BLaER1 (cell line): ENCODE data around the gene ARHGAP26.
A peak's percentile ranks its signal among the peaks of the same experiment; 100 is the strongest.

Experiments
- H3K27ac ChIP-seq: shearing (Covaris generic); formaldehyde crosslinking; 2 replicates; pipeline ENCODE4 v1.8.1; 2022
- H3K27me3 ChIP-seq: shearing (Covaris generic); formaldehyde crosslinking; 2 replicates; pipeline ENCODE4 v1.8.1; 2022
- H3K36me3 ChIP-seq: shearing (Covaris generic); formaldehyde crosslinking; 2 replicates; pipeline ENCODE4 v1.8.1; 2022
- H3K4me1 ChIP-seq: shearing (Covaris generic); formaldehyde crosslinking; 2 replicates; pipeline ENCODE4 v1.8.1; 2022
- H3K4me2 ChIP-seq: shearing (Covaris generic); formaldehyde crosslinking; 2 replicates; pipeline ENCODE4 v1.8.1; 2022
- H3K4me3 ChIP-seq: shearing (Covaris generic); formaldehyde crosslinking; 2 replicates; pipeline ENCODE4 v1.8.1; 2022
- H3K9ac ChIP-seq: shearing (Covaris generic); formaldehyde crosslinking; 2 replicates; pipeline ENCODE4 v1.8.1; 2022
- H3K9me3 ChIP-seq: shearing (Covaris generic); formaldehyde crosslinking; 2 replicates; pipeline ENCODE4 v1.8.1; 2022
- H4K20me1 ChIP-seq: shearing (Covaris generic); formaldehyde crosslinking; 2 replicates; pipeline ENCODE4 v1.8.1; 2022
- Cebpa-rat ChIP-seq: shearing (Covaris generic); IDR thresholded peaks from 2 replicates; pipeline ENCODE4 v1.8.1; 2022

Gene ARHGAP26

DNA sequence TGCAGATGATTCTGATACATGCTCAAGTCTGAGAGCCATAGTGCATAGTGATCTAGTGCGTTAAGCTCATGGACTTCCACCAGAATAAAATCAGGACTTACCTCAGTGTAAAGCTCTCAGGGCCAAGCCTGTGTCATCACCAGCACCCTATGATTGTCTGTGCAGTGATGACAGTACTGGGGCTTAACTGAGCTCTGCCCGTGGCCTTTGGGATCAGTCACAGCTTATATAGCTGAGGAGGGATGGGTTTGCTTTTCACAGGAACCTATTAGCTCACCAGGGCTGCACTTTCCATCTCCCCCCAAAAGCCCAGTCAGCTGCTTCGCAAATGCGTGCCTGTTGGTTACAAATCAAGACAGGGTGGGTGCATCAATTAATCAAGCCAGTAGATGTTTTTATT lies 386.4 kb downstream of the ARHGAP26 start:
- Histone ChIP-seq H3K4me1 (peaks cover 13% of the 10 kb centered on the region; the same call in 1 of the 2 replicates), H3K4me3 (no peak overlapping the region), H3K9ac (no peak overlapping the region), H3K4me2 (no peak overlapping the region), H3K27ac (no peak overlapping the region), H3K9me3 (no peaks in the 10 kb centered on the region), H4K20me1 (no peaks in the 10 kb centered on the region), H3K27me3 (no peaks in the 10 kb centered on the region), H3K36me3 (no peaks in the 10 kb centered on the region)
- TF ChIP-seq Cebpa-rat, result no peak

DNA sequence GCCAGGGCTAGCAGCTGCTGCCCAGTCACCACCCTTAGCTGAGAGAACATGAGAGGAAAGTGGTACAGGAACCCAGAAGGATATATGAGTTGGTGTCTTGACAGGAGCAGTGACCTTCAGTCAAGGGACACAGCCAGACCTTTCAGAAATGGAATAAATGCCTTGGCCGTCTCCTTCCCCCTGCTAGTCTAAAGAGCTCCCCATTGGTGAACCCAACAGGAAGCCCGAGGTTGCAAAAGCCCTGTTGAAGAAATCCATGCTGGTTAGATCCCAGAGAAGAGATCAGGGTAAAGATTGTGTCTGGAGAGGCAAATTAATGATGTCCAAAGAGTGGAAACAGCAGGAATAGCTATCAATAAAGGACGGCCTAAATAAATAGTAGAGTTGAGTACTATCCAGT lies 388.9 kb downstream of the ARHGAP26 start:
- no peaks in the 10 kb centered on the region for H3K9me3 ChIP-seq
- no peaks in the 10 kb centered on the region for H3K27me3 ChIP-seq
- TF ChIP-seq Cebpa-rat, result no peak
- H3K9ac ChIP-seq, result no peak overlapping the region
- no peak overlapping the region for H3K4me3 ChIP-seq
- H3K4me2 ChIP-seq, result 0 out of 2 replicates have a peak overlapping the region, but pooled peaks have one; percentile 20
- H4K20me1 ChIP-seq, result no peaks in the 10 kb centered on the region
- no peaks in the 10 kb centered on the region for H3K36me3 ChIP-seq
- H3K27ac ChIP-seq, result no peak overlapping the region
- H3K4me1 ChIP-seq, result peaks cover 13% of the 10 kb centered on the region; the same call in 1 of the 2 replicates

DNA sequence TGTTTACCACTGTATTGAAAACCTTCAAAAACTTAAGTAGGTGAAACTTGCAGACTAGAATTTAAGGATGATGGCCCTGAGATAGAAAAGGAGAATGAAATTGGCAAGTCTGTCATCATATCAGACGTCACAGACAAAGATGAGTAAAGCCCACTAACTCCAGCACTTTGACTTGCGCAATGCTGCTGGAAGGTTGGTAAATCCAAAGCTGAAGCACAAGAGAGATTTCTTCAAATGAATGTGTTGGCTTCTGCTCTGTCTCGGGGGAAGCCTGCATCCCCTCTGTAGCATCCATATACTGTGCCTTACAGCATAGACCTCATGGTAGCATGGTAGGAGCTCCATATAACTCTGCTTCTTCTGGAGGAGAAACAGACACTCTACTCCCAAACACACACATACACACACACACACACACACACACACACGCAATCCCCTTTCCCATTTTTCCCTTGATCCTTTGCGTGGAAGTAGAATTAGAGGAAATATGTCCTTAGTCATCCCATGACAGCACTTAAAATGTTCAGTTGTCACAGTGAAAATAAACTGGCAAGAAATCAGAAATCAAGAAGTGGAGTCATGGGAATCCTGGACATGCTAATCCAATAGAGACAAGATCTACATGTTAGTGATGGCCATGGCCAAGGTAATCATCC lies 391.8 kb downstream of the ARHGAP26 start:
- no peak overlapping the region for H3K4me3 ChIP-seq
- no peaks in the 10 kb centered on the region for H4K20me1 ChIP-seq
- TF ChIP-seq Cebpa-rat, result no peak
- no peak overlapping the region for H3K9ac ChIP-seq
- no peak overlapping the region for H3K4me2 ChIP-seq
- no peaks in the 10 kb centered on the region for H3K36me3 ChIP-seq
- peaks cover 22% of the 10 kb centered on the region; the same call in 1 of the 2 replicates for H3K4me1 ChIP-seq
- no peaks in the 10 kb centered on the region for H3K9me3 ChIP-seq
- H3K27ac ChIP-seq, result no peak overlapping the region
- H3K27me3 ChIP-seq, result no peaks in the 10 kb centered on the region

DNA sequence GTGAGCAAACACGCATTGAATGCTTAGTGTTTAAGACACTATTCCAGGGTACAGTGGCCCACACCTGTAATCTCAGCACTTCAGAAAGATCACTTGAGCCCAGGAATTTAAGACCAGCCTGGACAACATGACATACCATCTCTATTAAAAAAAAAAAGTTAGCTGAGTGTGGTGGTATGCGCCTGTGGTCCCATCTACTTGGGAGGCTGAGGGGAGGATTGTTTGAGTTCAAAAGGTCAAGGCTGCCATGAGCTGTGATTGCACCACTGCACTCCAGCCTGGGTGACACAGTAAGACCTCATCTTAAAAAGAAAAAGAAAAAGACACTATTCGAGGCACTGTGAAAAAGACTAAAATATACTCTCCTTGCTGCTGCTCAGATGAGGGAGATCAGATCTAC lies 392.6 kb downstream of the ARHGAP26 start:
- Histone ChIP-seq H3K9me3 (no peaks in the 10 kb centered on the region), H3K27me3 (no peaks in the 10 kb centered on the region), H3K36me3 (no peaks in the 10 kb centered on the region), H3K4me3 (no peak overlapping the region), H3K9ac (no peak overlapping the region), H3K4me2 (no peak overlapping the region), H3K27ac (no peak overlapping the region), H4K20me1 (no peaks in the 10 kb centered on the region), H3K4me1 (peaks cover 22% of the 10 kb centered on the region; the same call in 1 of the 2 replicates)
- no peak for TF ChIP-seq Cebpa-rat

GRCh38 chr5:143164557-143164956 lies 394.4 kb downstream of the ARHGAP26 start:
- H3K9ac ChIP-seq, result no peak overlapping the region
- no peak for TF ChIP-seq Cebpa-rat
- no peaks in the 10 kb centered on the region for H4K20me1 ChIP-seq
- no peak overlapping the region for H3K4me3 ChIP-seq
- H3K9me3 ChIP-seq, result no peaks in the 10 kb centered on the region
- no peak overlapping the region for H3K4me2 ChIP-seq
- H3K27me3 ChIP-seq, result no peaks in the 10 kb centered on the region
- peaks cover 11% of the 10 kb centered on the region; the same call in 1 of the 2 replicates for H3K4me1 ChIP-seq
- H3K27ac ChIP-seq, result no peak overlapping the region
- no peaks in the 10 kb centered on the region for H3K36me3 ChIP-seq

GRCh38 chr5:143165049-143165880 lies 395.1 kb downstream of the ARHGAP26 start:
- H3K4me3 ChIP-seq, result no peak overlapping the region
- no peaks in the 10 kb centered on the region for H3K27me3 ChIP-seq
- no peaks in the 10 kb centered on the region for H3K36me3 ChIP-seq
- no peaks in the 10 kb centered on the region for H4K20me1 ChIP-seq
- peaks cover 9% of the 10 kb centered on the region; the same call in 1 of the 2 replicates for H3K4me1 ChIP-seq
- no peaks in the 10 kb centered on the region for H3K9me3 ChIP-seq
- TF ChIP-seq Cebpa-rat, result no peak
- H3K9ac ChIP-seq, result no peak overlapping the region
- H3K27ac ChIP-seq, result no peak overlapping the region
- H3K4me2 ChIP-seq, result peak overlapping the region; percentile 11; the same call in 1 of the 2 replicates

- H3K4me1 ChIP-seq, result peaks cover 9% of the 10 kb centered on the region; the same call in 1 of the 2 replicates
- no peaks in the 10 kb centered on the region for H4K20me1 ChIP-seq
- no peak overlapping the region for H3K9ac ChIP-seq
- H3K4me2 ChIP-seq, result no peak overlapping the region
- H3K9me3 ChIP-seq, result no peaks in the 10 kb centered on the region
- H3K27ac ChIP-seq, result no peak overlapping the region
- H3K27me3 ChIP-seq, result no peaks in the 10 kb centered on the region
- H3K36me3 ChIP-seq, result no peaks in the 10 kb centered on the region
- TF ChIP-seq Cebpa-rat, result no peak
- H3K4me3 ChIP-seq, result no peak overlapping the region
These were observed 395.9 kb downstream of the ARHGAP26 start for GRCh38 chr5:143166090-143166489.

DNA sequence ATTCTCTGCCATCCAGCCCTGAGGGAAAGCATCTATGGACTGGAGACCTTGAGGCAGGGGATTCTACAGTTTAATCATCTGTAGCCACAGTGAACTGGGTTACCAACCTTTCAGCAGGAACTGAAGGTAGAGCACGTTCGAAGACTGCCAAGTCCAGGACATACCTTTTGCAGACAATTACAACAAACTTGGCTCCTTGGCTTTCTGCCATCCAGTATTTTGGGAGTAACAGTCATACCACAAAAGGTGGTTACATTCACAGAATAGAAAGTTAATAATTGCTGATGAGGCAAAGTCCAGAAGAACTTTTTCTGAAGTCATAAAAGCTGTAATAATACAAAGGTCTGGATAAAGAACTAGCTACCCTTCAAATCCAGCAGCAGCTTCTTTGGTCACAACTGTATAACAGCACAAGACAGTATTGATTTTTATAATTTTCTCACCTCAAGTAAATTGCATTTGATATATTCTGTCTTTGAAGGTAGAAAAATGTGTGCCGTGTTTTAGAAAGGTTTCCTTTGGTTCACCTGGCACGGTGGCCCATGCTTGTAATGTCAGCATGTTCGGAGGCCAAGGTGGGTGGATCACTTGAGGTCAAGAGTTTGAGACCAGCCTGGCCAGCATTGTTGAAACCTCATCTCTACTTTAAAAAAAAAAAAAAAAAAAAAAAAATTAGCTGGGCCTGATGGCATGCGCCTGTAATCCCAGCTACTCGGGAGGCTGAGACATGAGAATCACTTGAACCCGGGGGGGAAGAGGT lies 396.7 kb downstream of the ARHGAP26 start:
- Histone ChIP-seq H3K9ac (no peak overlapping the region), H3K36me3 (no peaks in the 10 kb centered on the region), H3K27me3 (no peaks in the 10 kb centered on the region), H4K20me1 (no peaks in the 10 kb centered on the region), H3K4me1 (peaks cover 9% of the 10 kb centered on the region; the same call in 1 of the 2 replicates), H3K27ac (no peak overlapping the region), H3K4me3 (no peak overlapping the region), H3K4me2 (no peak overlapping the region), H3K9me3 (no peaks in the 10 kb centered on the region)
- no peak for TF ChIP-seq Cebpa-rat

GRCh38 chr5:143168171-143168741 lies 398.1 kb downstream of the ARHGAP26 start:
- H3K4me2 ChIP-seq, result no peak overlapping the region
- no peak overlapping the region for H3K4me3 ChIP-seq

More at GRCh38 chr5:143168171-143168741, 398.1 kb downstream of the ARHGAP26 start:
- H3K9me3 ChIP-seq, result no peaks in the 10 kb centered on the region
- no peaks in the 10 kb centered on the region for H4K20me1 ChIP-seq
- no peak overlapping the region for H3K27ac ChIP-seq
- no peaks in the 10 kb centered on the region; the same call in 1 of the 2 replicates for H3K36me3 ChIP-seq
- no peak overlapping the region for H3K9ac ChIP-seq
- H3K27me3 ChIP-seq, result no peaks in the 10 kb centered on the region
- H3K4me1 ChIP-seq, result peaks cover 9% of the 10 kb centered on the region; the same call in 1 of the 2 replicates
- TF ChIP-seq Cebpa-rat, result no peak
